Mucosa of rectum (tissue), 2 donors: ENCODE results near the gene CGNL1.

ENCODE experiments used
- H3K27ac ChIP-seq, 2 donors: one replicate each; pipeline ENCODE4 v1.7.0; 2013; ENCODE audit warnings: inconsistent platforms in 2 of 2, low read depth in 2 of 2, low read length in 2 of 2
- H3K27me3 ChIP-seq, 2 donors: one replicate each; pipeline ENCODE4 v1.7.0; 2013; ENCODE audit warnings: low read length in 2 of 2; ENCODE audit not compliant: control insufficient read depth in 2 of 2, insufficient read depth in 2 of 2
- H3K36me3 ChIP-seq, 2 donors: one replicate each; pipeline ENCODE4 v1.7.0; 2013; ENCODE audit warnings: low read length in 2 of 2; ENCODE audit not compliant: control insufficient read depth in 2 of 2, insufficient read depth in 2 of 2
- H3K4me1 ChIP-seq, 2 donors: one replicate each; pipeline ENCODE4 v1.7.0; 2013; ENCODE audit warnings: low read length in 2 of 2, mild to moderate bottlenecking in 1 of 2; ENCODE audit not compliant: control insufficient read depth in 2 of 2, insufficient read depth in 2 of 2
- H3K4me3 ChIP-seq, 2 donors: one replicate each; pipeline ENCODE4 v1.7.0; 2013; ENCODE audit warnings: low read length in 2 of 2
- H3K9ac ChIP-seq, 2 donors: one replicate each; pipeline ENCODE4 v1.7.0; 2013; ENCODE audit warnings: low read length in 2 of 2, low read depth in 1 of 2, mild to moderate bottlenecking in 1 of 2
- H3K9me3 ChIP-seq, 2 donors: one replicate each; pipeline ENCODE4 v1.7.0; 2013; ENCODE audit warnings: low read length in 2 of 2; ENCODE audit not compliant: control insufficient read depth in 2 of 2
- donor health status: healthy.
- donor health status: Normal muscosa, but diverticular disease.

The CGNL1 gene

DNA sequence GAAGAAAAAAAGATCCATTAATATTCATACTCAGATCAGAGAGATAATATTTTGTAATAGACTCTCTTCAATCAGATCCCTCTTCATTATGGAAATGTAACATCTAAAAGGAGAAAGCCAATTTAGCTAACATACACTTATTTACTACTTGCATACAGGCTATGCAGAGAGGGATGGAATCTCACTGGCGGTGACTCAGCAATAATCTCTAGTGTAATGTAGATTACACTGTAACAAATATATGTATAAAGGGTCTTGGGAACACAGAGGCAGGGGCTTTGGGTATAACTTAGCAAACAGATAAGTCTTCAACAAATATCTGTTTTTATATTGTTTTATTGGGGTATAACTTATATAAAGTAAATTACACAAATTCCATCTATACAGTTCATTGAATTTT lies 69.6 kb downstream of the CGNL1 start:
- H3K9ac ChIP-seq = no peak overlapping the region
- no peaks in the 10 kb centered on the region for H3K36me3 ChIP-seq
- no peak overlapping the region for H3K27ac ChIP-seq
- H3K4me1 ChIP-seq = no peaks in the 10 kb centered on the region
- no peaks in the 10 kb centered on the region for H3K9me3 ChIP-seq
- H3K27me3 ChIP-seq = no peaks in the 10 kb centered on the region
- no peak overlapping the region for H3K4me3 ChIP-seq

DNA sequence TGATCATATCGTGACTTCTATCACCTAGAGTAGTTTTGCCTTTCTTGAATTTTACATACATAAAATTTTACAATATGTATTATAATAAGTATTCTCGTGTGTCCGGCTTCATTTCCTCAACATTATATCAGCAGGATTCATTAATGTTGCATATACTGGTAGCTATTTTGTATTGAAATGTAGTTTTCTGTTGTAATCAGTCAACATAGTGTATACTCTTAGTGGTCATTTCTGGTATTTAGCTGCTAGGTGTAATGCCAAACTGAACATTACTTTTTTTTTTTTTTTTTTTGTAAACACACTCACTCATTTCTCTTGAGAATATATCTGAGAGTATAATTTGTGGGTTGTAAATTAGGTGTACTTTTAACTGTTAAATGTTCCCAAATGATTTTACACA lies 70.1 kb downstream of the CGNL1 start:
- no peaks in the 10 kb centered on the region for H3K9me3 ChIP-seq
- H3K4me1 ChIP-seq = no peaks in the 10 kb centered on the region
- no peaks in the 10 kb centered on the region for H3K27me3 ChIP-seq
- H3K9ac ChIP-seq = no peak overlapping the region
- H3K4me3 ChIP-seq = no peak overlapping the region
- no peaks in the 10 kb centered on the region for H3K36me3 ChIP-seq
- H3K27ac ChIP-seq = no peak overlapping the region

DNA sequence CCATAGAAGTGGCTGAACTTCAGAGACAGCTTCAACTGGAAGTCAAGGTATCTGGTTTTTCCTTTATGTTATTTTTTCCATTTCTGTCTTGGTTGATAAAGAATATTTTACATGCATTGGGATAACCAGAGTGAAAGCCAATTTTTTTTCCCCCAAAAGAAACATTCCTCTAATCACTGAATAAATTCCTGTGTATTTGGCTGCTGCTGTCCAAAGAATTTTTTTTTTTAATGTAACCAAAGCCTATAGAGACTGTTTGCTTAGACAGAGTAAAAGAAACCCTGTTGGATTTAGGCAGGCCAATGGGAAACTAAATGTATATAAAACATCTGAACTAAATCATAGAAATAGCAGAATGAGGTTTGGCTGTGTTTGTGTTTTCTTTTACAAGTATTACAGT lies 75.2 kb downstream of the CGNL1 start:
- no peaks in the 10 kb centered on the region for H3K4me1 ChIP-seq
- H3K4me3 ChIP-seq = no peak overlapping the region
- H3K9ac ChIP-seq = no peak overlapping the region
- H3K27ac ChIP-seq = no peak overlapping the region
- H3K36me3 ChIP-seq = no peaks in the 10 kb centered on the region
- H3K27me3 ChIP-seq = no peaks in the 10 kb centered on the region
- H3K9me3 ChIP-seq = no peaks in the 10 kb centered on the region

DNA sequence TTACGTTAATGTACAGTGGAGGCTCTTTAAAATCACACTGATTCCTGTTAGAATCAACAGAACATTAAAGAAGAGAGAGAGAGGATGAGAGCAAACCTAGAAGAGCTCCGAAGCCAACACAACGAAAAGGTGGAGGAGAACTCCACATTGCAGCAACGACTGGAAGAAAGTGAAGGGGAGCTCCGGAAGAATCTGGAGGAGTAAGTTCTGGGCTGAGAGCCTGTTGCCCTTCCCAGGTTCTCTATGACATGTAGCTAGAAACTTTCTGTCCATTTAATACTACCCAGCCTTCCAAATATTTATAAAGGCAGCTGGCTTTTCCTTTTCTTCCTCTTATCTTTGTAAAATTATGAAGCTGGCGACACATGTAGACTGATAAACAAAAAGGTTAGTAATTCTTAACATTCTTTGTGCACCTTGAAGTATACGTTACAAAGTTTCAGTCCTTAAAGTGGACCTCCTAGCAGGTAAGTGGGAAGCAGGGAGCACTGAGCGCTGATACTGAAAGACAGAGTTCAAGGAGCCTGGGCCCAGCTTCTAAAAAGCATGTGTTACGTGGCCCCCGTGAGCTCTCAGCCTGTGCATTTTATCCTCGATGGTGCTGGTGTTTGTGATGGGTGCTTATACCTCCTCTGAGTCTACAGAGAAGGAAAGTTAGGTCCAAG lies 75.9 kb downstream of the CGNL1 start:
- Histone ChIP-seq H3K27me3 (no peaks in the 10 kb centered on the region), H3K36me3 (no peaks in the 10 kb centered on the region), H3K27ac (no peak overlapping the region), H3K4me1 (no peaks in the 10 kb centered on the region), H3K9ac (no peak overlapping the region), H3K9me3 (no peaks in the 10 kb centered on the region), H3K4me3 (no peak overlapping the region)

DNA sequence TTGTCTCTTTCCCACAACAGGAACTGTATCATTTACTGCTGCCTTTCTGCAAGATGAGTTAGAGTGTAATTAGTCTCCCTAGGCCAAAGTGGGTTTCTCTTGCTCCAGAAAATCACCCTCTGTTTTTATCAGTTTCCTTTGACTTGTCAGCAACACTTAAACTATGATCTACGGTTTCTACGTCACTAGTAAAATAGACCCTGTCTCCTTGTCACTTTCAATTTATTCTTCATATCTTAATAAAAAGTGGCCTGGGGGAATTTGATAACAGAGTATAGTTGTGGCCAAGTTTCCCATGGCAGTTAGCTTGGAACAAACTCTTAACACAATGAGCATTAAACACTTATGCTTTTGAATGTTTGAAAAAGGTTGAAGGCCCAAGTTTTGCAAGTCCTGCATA lies 79.6 kb downstream of the CGNL1 start:
- Histone ChIP-seq H3K4me3 (no peak overlapping the region), H3K36me3 (no peaks in the 10 kb centered on the region), H3K27me3 (no peaks in the 10 kb centered on the region), H3K4me1 (no peaks in the 10 kb centered on the region), H3K9ac (no peak overlapping the region), H3K27ac (no peak overlapping the region), H3K9me3 (no peaks in the 10 kb centered on the region)

DNA sequence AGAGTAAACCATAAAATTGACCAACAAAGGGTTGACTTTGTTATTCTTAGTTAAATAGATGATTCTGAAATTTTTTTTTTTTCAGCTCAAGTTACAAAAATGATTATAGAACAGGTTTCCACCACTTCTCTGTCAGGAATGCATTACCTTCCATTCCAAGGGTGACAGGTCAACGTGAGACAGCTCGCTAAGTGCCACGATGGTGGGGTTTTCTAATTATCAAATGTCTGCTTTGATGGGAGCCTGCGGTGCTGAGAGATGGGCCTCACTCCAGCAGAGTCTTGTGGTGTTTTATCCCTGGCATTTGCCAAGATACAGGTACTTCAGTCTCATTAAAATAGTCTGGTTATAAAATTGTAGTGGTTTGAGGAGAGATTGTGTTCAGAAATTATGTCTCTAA lies 80.3 kb downstream of the CGNL1 start:
- H3K4me3 ChIP-seq = no peak overlapping the region

DNA sequence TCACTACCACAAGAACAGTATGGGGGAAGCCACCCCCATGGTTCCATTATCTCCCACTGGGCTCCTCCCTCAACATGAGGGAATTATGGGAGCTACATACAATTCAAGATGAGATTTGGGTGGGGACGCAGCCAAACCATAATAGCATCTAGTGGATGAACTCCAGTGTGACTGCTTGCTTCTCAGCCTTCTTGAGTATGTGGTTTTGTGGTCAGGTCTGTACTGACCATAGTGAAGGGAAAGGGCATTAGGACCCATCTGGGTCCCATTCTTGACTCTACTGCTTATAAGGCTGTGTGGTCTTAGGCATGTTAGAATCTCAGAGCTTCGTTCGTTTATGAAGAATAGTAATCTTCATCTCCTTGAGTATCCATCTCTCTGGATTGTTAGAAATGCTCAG lies 81.4 kb downstream of the CGNL1 start:
- Histone ChIP-seq H3K4me1 (no peaks in the 10 kb centered on the region), H3K27ac (no peak overlapping the region), H3K9me3 (no peaks in the 10 kb centered on the region), H3K4me3 (no peak overlapping the region), H3K36me3 (no peaks in the 10 kb centered on the region), H3K27me3 (no peaks in the 10 kb centered on the region), H3K9ac (no peak overlapping the region)

More for the DNA sequence above, 80.3 kb downstream of the CGNL1 start:
- no peak overlapping the region for H3K9ac ChIP-seq
- H3K27me3 ChIP-seq = no peaks in the 10 kb centered on the region
- H3K9me3 ChIP-seq = no peaks in the 10 kb centered on the region
- no peaks in the 10 kb centered on the region for H3K4me1 ChIP-seq
- no peak overlapping the region for H3K27ac ChIP-seq
- no peaks in the 10 kb centered on the region for H3K36me3 ChIP-seq

DNA sequence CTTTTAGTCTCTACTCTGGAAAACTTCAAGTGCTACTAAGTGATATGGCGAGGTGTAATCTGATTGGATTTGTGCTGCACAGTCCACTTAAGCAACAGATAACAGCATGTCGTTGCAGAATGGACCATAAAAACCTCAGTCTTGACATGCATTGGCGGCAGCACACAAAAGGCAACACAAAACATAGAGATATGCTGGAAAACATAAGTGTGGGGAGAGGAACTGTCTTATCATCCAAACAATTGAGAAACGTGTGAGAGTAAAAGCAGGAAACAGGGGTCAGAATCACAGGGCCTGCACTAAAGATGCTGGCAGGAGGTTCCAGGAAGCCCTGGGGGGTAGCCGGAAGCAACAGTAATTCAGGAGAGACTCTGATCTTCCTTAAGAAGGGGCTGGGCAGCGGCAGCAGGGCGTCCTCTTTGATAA lies 82.1 kb downstream of the CGNL1 start:
- Histone ChIP-seq H3K4me1 (no peaks in the 10 kb centered on the region), H3K36me3 (no peaks in the 10 kb centered on the region), H3K27ac (no peak overlapping the region), H3K4me3 (no peak overlapping the region), H3K9me3 (no peaks in the 10 kb centered on the region), H3K9ac (no peak overlapping the region), H3K27me3 (no peaks in the 10 kb centered on the region)

DNA sequence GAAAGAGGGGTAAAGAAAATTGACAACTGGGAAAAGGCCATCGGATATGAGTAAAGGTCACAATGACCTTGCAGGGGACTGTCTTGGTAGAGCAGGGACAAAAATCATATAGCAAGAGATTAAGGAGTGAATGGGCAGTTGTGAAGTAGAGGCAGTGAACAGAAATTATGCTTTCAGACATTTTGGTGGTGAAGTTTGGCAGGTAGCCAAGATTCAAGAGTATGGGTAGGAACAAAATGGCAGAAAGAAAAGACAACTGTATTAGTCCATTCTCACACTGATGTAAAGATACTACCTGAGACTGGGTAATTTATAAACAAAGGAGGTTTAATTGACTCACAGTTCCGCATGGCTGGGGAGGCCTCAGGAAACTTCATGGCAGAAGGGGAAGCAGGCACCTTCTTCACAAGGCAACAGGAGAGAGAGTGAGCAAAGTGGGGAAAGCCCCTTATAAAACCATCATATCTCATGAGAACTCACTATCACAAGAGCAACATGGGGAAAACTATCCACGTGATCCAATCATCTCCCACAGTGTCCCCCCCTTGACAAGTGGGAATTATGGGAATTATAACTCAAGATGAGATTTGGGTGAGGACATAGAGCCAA lies 84.0 kb downstream of the CGNL1 start:
- no peak overlapping the region for H3K4me3 ChIP-seq
- H3K27me3 ChIP-seq = no peaks in the 10 kb centered on the region
- H3K9me3 ChIP-seq = no peaks in the 10 kb centered on the region
- no peaks in the 10 kb centered on the region for H3K36me3 ChIP-seq
- H3K27ac ChIP-seq = no peak overlapping the region
- no peak overlapping the region for H3K9ac ChIP-seq
- H3K4me1 ChIP-seq = no peaks in the 10 kb centered on the region

DNA sequence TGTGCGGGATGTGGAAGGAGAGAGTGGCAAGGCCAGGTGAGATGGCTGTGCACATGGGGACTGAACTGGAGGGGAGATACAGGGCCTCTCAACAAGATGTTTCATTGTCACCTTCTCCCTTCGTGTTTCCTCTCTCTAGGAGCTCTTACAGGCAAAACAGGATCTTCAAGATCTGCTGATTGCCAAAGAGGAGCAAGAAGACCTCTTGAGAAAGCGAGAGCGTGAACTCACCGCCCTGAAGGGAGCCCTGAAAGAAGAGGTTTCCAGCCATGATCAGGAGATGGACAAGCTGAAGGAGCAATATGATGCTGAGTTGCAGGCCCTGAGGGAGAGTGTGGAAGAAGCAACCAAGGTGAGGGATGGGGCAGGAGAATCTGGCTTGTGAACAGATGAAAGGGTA lies 85.2 kb downstream of the CGNL1 start:
- Histone ChIP-seq H3K36me3 (no peaks in the 10 kb centered on the region), H3K4me1 (no peaks in the 10 kb centered on the region), H3K9me3 (no peaks in the 10 kb centered on the region), H3K4me3 (no peak overlapping the region), H3K9ac (no peak overlapping the region), H3K27me3 (no peaks in the 10 kb centered on the region), H3K27ac (no peak overlapping the region)
